Inflammatory macrophage (primary cell): ENCODE data around the gene SPPL2B.
"Not testable (repeated sequence)": the region's sequence is repeated elsewhere in the genome, so short reads cannot be mapped to it uniquely, and the experiment has no call there.

ENCODE experiments used
- DNase-seq, 2 donors: peaks; one replicate each; pipeline ENCODE4 v3.0.0-alpha.2; 2020 to 2022
- total RNA-seq, 18 experiments: gene quantifications; one replicate each; lab custom pipeline; 2026; ENCODE audit warnings: mixed read lengths in 6 of 18, inconsistent platforms in 2 of 18; lab: John Stamatoyannopoulos, UW

SPPL2B gene
- 3.0 to 20.6 (median 10.7) reads per million in 18 experiments for total RNA-seq

GRCh38 chr19:2328401-2329148 is at the start of gene SPPL2B, which contains the start of gene LSM7:
Gene SPPL2B (plus strand): TSS chr19:2328684. CDS start chr19:2328710, 26 bp downstream.
Gene LSM7 (minus strand): TSS chr19:2328586. CDS start chr19:2328566, 20 bp downstream.
- peak; percentile 94 to 95 for DNase-seq

GRCh38 chr19:2280633-2281264 is 47.7 kb upstream of the SPPL2B start:
- no peak for DNase-seq

GRCh38 chr19:2281265-2282061 is 47.0 kb upstream of the SPPL2B start:
- not testable (repeated sequence) for DNase-seq

GRCh38 chr19:2282062-2282861 is 46.2 kb upstream of the SPPL2B start, which contains the start of gene PEAK3:
Gene PEAK3 (minus strand): TSS chr19:2282175. CDS start chr19:2280931, 1,244 bp downstream.
- DNase-seq = peak; percentile 78 to 80

GRCh38 chr19:2282862-2283237 is 45.6 kb upstream of the SPPL2B start:
- no peak for DNase-seq

GRCh38 chr19:2283835-2284507 is 44.5 kb upstream of the SPPL2B start:
- no peak for DNase-seq

GRCh38 chr19:2286402-2287140 is 41.9 kb upstream of the SPPL2B start:
- no peak for DNase-seq

- no peak for DNase-seq
These were observed 40.7 kb upstream of the SPPL2B start for GRCh38 chr19:2287585-2288337.

GRCh38 chr19:2288338-2288817 is 40.1 kb upstream of the SPPL2B start:
- no peak for DNase-seq

- DNase-seq = no peak
These were observed 39.4 kb upstream of the SPPL2B start for GRCh38 chr19:2288818-2289713.

GRCh38 chr19:2289714-2290435 is 38.6 kb upstream of the SPPL2B start:
- peak; percentile 82 to 85 for DNase-seq

GRCh38 chr19:2290441-2291184 is 37.9 kb upstream of the SPPL2B start:
- peak in 1 of 2 donors; percentile 11 for DNase-seq

- DNase-seq = no peak
These were observed 37.2 kb upstream of the SPPL2B start for GRCh38 chr19:2291185-2291751.

- no peak for DNase-seq
These were observed 33.7 kb upstream of the SPPL2B start for GRCh38 chr19:2294687-2295335.

GRCh38 chr19:2296141-2296540 is 32.3 kb upstream of the SPPL2B start:
- DNase-seq = no peak

- DNase-seq = no peak
These were observed 28.0 kb upstream of the SPPL2B start for GRCh38 chr19:2300533-2300932.
